GM12873 (cell line): Measurements from ENCODE around the gene SPRR2E.

ENCODE experiments used
- CTCF ChIP-seq: IDR thresholded peaks from 2 replicates; pipeline ENCODE4 v1.5.1; 2012; ENCODE audit warnings: low read depth, mild to moderate bottlenecking, moderate library complexity, low read length, control low read depth; ENCODE audit not compliant: insufficient read depth; ENCODE audit errors: missing control alignments

SPRR2E gene

GRCh38 chr1:153094426-153094825 lies at the start of gene SPRR2E:
Gene SPRR2E, minus strand, starts transcription at chr1:153094526. Its CDS starts 775 bp downstream, at chr1:153093751.
- TF ChIP-seq CTCF, result no peak

GRCh38 chr1:153141377-153141776 lies 47.1 kb upstream of the SPRR2E start:
- no peak for TF ChIP-seq CTCF

GRCh38 chr1:153140484-153140883 lies 46.2 kb upstream of the SPRR2E start:
- TF ChIP-seq CTCF, result no peak

DNA sequence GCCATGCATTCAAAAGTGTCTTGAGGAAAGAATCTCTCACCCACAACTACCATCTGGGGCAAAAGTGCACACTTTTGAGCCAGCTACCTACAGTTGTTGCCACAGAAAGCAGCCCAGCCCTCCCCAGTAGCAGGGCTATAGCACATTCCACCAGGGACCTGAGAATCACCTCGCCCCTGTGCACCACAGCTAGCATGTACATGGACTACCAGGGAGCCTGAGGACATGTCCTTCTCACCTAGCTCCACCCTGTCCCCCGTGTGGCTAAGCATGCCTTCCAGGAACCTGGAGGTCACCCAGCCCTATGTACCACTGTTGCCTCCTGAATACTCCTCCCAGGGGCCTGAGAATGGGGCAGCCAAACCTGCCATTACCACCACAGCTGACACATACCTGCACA lies 39.4 kb upstream of the SPRR2E start:
- TF ChIP-seq CTCF, result no peak

DNA sequence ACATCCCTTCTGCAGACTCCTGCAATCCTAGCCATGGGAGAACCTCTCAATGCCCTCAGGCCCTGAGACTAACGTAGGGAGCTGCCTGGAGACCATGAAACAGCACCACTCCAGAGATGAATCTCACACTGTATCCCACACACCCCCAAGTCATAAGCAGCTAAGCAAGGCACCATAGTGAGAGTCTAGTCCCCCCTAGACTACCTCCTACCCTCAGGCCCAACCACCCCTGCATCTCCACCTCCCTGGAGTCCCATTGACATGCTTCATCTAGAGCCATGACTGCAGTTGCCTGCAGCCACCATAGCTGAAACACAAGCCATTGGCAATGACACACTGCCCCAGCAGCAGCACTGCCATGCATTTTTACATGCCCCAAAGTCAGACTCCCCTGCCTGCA lies 38.9 kb upstream of the SPRR2E start:
- no peak for TF ChIP-seq CTCF

DNA sequence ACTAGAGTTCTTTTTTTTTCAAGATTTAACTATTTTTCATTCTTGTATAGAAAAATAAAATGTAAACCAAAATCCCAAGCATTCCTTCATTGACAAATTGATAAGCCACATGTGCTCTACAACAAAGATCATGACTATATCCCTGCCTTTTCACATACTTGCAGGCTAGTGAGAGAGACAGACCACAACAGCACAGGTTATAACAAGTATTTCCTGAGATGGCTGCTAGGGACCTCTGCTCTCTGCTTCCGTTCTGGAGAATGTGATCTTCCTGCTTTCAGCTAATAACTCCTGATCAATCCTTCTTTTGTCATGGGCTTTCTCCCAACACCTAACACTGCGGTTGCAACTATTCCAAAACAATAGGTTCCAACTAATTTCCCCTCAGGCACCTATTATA lies 33.0 kb upstream of the SPRR2E start:
- no peak for TF ChIP-seq CTCF

GRCh38 chr1:153125536-153125935 lies 31.2 kb upstream of the SPRR2E start:
- no peak for TF ChIP-seq CTCF
